IPS-20b (cell line): ENCODE data around the gene CEP112.

ENCODE experiments used
- H3K27ac ChIP-seq: one replicate; pipeline ENCODE4 v1.5.1; 2013; ENCODE audit warnings: low read length
- H3K27me3 ChIP-seq: 2 replicates; pipeline ENCODE4 v1.6.1; 2013; ENCODE audit warnings: mild to moderate bottlenecking, low read length, inconsistent platforms; ENCODE audit not compliant: insufficient read depth
- H3K36me3 ChIP-seq: 2 replicates; pipeline ENCODE4 v1.6.1; 2013; ENCODE audit warnings: low read depth, mild to moderate bottlenecking, inconsistent platforms, low read length, moderate library complexity; ENCODE audit not compliant: insufficient read depth
- H3K4me1 ChIP-seq: 2 replicates; pipeline ENCODE4 v1.6.1; 2013; ENCODE audit warnings: mild to moderate bottlenecking, control low read depth, inconsistent platforms, low read length, moderate library complexity; ENCODE audit not compliant: insufficient read depth
- H3K4me3 ChIP-seq: 2 replicates; pipeline ENCODE4 v1.5.1; 2013; ENCODE audit warnings: mild to moderate bottlenecking, low read length, inconsistent platforms
- H3K9ac ChIP-seq: 2 replicates; pipeline ENCODE4 v1.6.1; 2013; ENCODE audit warnings: low read depth, mild to moderate bottlenecking, inconsistent platforms, low read length, moderate library complexity
- H3K9me3 ChIP-seq: 2 replicates; pipeline ENCODE4 v1.6.1; 2013; ENCODE audit warnings: mild to moderate bottlenecking, low read depth, low read length, inconsistent platforms; ENCODE audit not compliant: insufficient read depth

The CEP112 gene

GRCh38 chr17:65888649-65889048 is 303.3 kb downstream of the CEP112 start:
- Histone ChIP-seq H3K9me3 (no peaks in the 10 kb centered on the region), H3K27ac (no peak overlapping the region), H3K9ac (no peak overlapping the region), H3K27me3 (no peaks in the 10 kb centered on the region), H3K4me3 (no peak overlapping the region), H3K36me3 (no peaks in the 10 kb centered on the region), H3K4me1 (no peaks in the 10 kb centered on the region)

DNA sequence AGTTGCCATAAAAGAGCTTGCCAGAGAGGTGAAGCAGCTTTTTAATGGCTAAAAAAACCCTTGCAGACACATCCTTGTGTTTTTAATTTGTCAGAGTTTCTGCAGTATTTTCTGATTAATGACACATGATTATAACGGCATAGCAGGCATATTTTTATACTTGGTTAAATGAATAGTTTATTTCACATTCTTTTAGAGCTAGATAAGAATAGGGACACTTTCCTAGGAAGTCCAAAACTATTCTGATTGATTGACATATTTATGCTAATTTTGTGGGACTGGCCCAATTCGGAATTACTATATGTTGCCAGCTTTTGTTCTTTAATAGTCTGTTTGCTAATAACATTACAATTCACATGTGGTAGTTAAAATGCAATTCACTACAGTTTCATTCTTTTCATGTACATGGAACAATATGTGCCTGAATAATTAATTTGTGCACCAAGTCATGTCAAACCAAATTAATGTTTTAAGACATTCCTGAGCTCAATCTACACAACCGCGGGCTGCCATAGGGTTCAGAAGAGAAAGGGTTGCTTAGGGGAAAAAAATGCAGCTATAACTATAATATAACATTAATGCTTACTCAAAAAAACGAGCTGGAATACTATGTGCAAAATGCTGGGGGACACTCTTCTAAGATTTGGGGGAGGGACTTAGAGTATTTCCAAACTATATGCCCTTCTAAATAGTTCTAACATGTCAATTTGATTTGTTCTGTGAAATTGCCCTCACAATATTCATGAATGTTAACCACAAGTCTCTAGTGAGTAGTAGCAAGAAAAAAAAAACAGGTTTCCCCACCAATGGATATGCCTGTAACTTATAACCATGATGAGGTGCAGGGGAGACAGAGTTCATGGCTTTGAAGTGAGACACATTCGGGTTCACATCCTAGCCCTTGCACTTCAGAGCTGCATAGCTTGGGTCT is 305.4 kb downstream of the CEP112 start:
- H3K27me3 ChIP-seq = no peaks in the 10 kb centered on the region
- H3K9ac ChIP-seq = no peak overlapping the region
- no peak overlapping the region for H3K27ac ChIP-seq
- no peaks in the 10 kb centered on the region for H3K4me1 ChIP-seq
- H3K9me3 ChIP-seq = no peaks in the 10 kb centered on the region
- no peaks in the 10 kb centered on the region for H3K36me3 ChIP-seq
- H3K4me3 ChIP-seq = no peak overlapping the region

- no peaks in the 10 kb centered on the region for H3K27me3 ChIP-seq
- H3K4me1 ChIP-seq = no peaks in the 10 kb centered on the region
- H3K9me3 ChIP-seq = no peaks in the 10 kb centered on the region
- no peaks in the 10 kb centered on the region for H3K36me3 ChIP-seq
- H3K9ac ChIP-seq = no peak overlapping the region
- H3K27ac ChIP-seq = no peak overlapping the region
- no peak overlapping the region for H3K4me3 ChIP-seq
Measured at GRCh38 chr17:65885541-65886312, 306.2 kb downstream of the CEP112 start.

DNA sequence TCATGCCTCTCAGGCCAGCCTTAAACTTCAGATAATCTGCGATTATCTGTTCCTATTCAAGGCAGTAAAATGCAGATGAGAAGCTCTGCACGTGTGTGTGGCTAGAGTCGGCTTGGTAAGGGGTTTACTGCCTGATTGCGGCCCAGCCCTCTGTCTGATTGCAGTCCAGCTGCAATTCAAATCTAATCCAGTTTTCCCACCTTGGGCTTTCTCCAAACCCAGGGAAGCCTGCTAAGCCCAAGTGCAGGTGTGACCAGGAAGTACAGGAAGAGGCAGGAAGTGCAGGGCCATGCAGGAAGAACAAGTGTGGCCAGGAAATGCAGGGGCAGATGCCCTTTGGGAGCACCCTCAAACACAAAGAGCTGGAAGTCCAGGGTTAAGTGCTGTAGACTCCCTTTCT is 314.9 kb downstream of the CEP112 start:
- Histone ChIP-seq H3K9me3 (peaks cover 3% of the 10 kb centered on the region; the same call in 1 of the 2 replicates), H3K36me3 (no peaks in the 10 kb centered on the region), H3K4me3 (no peak overlapping the region), H3K27ac (no peak overlapping the region), H3K27me3 (no peaks in the 10 kb centered on the region), H3K9ac (no peak overlapping the region), H3K4me1 (no peaks in the 10 kb centered on the region)

- H3K27ac ChIP-seq = no peak overlapping the region
Measured at GRCh38 chr17:65868881-65869280, 323.1 kb downstream of the CEP112 start.

GRCh38 chr17:65867014-65867413 is 324.9 kb downstream of the CEP112 start:
- H3K4me3 ChIP-seq = no peak overlapping the region
- H3K9me3 ChIP-seq = no peaks in the 10 kb centered on the region; the same call in 1 of the 2 replicates
- H3K27me3 ChIP-seq = no peaks in the 10 kb centered on the region

More at GRCh38 chr17:65868881-65869280, 323.1 kb downstream of the CEP112 start:
- H3K9ac ChIP-seq = no peak overlapping the region
- no peaks in the 10 kb centered on the region for H3K4me1 ChIP-seq
- H3K36me3 ChIP-seq = no peaks in the 10 kb centered on the region
- no peaks in the 10 kb centered on the region for H3K27me3 ChIP-seq
- H3K9me3 ChIP-seq = no peaks in the 10 kb centered on the region; the same call in 1 of the 2 replicates
- no peak overlapping the region for H3K4me3 ChIP-seq

DNA sequence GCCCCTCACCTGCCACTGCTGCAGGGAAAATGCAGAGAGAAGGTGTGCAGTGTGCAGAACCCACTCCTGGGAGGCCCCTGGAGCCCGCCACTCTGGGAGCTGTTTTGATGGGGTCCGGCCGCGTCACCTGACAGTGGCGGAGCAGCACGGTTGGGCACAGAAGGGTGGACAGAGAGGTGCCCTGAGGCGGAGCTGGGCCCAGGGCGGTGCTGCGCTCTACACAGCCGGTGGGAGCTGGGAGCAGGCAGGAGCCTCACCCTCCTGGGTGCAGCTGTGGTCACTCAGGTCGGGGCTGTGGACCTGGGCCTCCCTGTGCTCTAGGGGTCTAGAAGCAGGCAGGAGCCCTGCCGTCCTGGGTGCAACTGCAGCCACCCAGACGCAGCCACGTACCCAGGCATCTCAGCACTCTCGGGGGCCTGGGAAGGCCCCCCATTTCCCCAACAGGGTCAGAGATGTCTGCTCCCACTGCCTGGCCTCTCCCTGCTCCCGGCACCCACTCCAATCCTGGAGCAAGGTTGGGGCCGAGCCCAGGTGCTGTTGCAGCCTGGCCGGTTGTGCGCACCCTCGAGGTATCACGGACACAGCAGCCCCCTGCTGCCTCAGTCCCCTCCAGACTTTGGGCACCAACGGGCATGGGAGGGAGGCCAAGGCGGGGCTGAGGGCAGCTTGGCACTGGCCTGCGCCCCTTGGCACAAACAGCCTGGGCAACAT is 326.1 kb downstream of the CEP112 start:
- no peaks in the 10 kb centered on the region; the same call in 1 of the 2 replicates for H3K9me3 ChIP-seq
- H3K4me3 ChIP-seq = no peak overlapping the region
- no peaks in the 10 kb centered on the region for H3K36me3 ChIP-seq
- no peak overlapping the region for H3K27ac ChIP-seq
- no peaks in the 10 kb centered on the region for H3K4me1 ChIP-seq
- no peaks in the 10 kb centered on the region for H3K27me3 ChIP-seq
- H3K9ac ChIP-seq = no peak overlapping the region

More at GRCh38 chr17:65867014-65867413, 324.9 kb downstream of the CEP112 start:
- no peak overlapping the region for H3K9ac ChIP-seq
- no peaks in the 10 kb centered on the region for H3K4me1 ChIP-seq
- H3K36me3 ChIP-seq = no peaks in the 10 kb centered on the region
- no peak overlapping the region for H3K27ac ChIP-seq

DNA sequence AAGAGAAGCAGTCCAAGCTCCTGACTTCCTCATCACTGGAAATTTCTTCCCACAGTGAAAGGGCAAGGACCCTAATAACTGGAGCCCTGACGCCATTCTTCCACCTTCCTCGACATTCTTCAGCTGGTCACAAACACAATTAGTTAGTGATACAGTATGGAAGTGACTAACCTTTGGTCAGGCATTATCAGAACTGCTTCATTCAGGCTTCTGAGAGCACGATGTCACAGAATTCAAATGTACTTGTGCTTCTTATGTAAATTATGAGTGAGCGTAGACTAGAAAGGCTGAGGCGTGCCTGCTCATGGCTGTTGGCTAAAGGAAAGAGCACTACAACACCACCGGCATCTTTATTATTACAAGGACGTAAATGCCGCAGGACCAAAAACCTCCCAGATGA is 327.5 kb downstream of the CEP112 start:
- H3K36me3 ChIP-seq = no peaks in the 10 kb centered on the region
- no peaks in the 10 kb centered on the region for H3K4me1 ChIP-seq
- H3K27ac ChIP-seq = no peak overlapping the region
- H3K27me3 ChIP-seq = no peaks in the 10 kb centered on the region
- no peak overlapping the region for H3K4me3 ChIP-seq
- H3K9ac ChIP-seq = no peak overlapping the region
- no peaks in the 10 kb centered on the region; the same call in 1 of the 2 replicates for H3K9me3 ChIP-seq

GRCh38 chr17:65857718-65858117 is 334.2 kb downstream of the CEP112 start:
- H3K27me3 ChIP-seq = no peaks in the 10 kb centered on the region
- H3K9me3 ChIP-seq = no peaks in the 10 kb centered on the region
- no peak overlapping the region for H3K27ac ChIP-seq

DNA sequence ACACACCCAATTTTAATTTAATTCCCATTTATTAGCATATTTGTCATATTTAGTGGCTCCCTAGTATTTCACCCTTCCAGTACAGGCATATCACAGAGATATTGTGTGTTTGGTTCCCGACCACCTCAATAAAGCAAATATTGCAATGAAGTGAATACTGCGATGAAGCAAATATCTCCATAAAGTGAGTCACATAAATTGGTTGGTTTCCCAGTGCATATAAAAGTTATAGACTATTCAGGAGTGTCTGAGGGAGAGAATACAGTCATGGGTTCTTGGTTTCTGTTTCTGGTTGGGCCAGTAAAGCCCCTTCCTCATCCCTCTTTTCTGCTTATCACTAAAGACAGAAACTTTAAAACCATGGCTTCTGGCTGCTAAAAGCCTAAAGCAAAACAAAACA is 335.1 kb downstream of the CEP112 start:
- no peak overlapping the region for H3K4me3 ChIP-seq
- no peaks in the 10 kb centered on the region for H3K9me3 ChIP-seq
- no peak overlapping the region for H3K9ac ChIP-seq
- no peaks in the 10 kb centered on the region for H3K27me3 ChIP-seq
- no peaks in the 10 kb centered on the region for H3K4me1 ChIP-seq
- no peaks in the 10 kb centered on the region for H3K36me3 ChIP-seq
- H3K27ac ChIP-seq = no peak overlapping the region

More at GRCh38 chr17:65857718-65858117, 334.2 kb downstream of the CEP112 start:
- Histone ChIP-seq H3K4me3 (no peak overlapping the region), H3K36me3 (no peaks in the 10 kb centered on the region), H3K9ac (no peak overlapping the region), H3K4me1 (no peaks in the 10 kb centered on the region)

- H3K27me3 ChIP-seq = no peaks in the 10 kb centered on the region
- no peak overlapping the region for H3K4me3 ChIP-seq
- no peaks in the 10 kb centered on the region for H3K4me1 ChIP-seq
- H3K27ac ChIP-seq = no peak overlapping the region
- H3K9me3 ChIP-seq = no peaks in the 10 kb centered on the region
- no peak overlapping the region for H3K9ac ChIP-seq
- no peaks in the 10 kb centered on the region for H3K36me3 ChIP-seq
Measured at GRCh38 chr17:65855675-65856074, 336.3 kb downstream of the CEP112 start.
